BE2C (cell line): ENCODE measurements around the gene PROM1.
A peak's percentile ranks its signal among the peaks of the same experiment; 100 is the strongest.

Source experiments
- DNase-seq: peaks from one replicate; pipeline ENCODE4 v3.0.0-alpha.2; 2020
- H3K27me3 ChIP-seq: fragments of 250-450 bp; sonication (Bioruptor Pico); 2 replicates; pipeline ENCODE4 v1.5.1; 2020; ENCODE audit warnings: mild to moderate bottlenecking
- H3K36me3 ChIP-seq: fragments of 250-450 bp; sonication (Bioruptor Pico); 2 replicates; pipeline ENCODE4 v1.5.1; 2020; ENCODE audit warnings: mild to moderate bottlenecking
- H3K4me1 ChIP-seq: fragments of 250-450 bp; sonication (Bioruptor Pico); 2 replicates; pipeline ENCODE4 v1.5.1; 2020
- H3K4me3 ChIP-seq: 2 replicates; pipeline ENCODE4 v1.5.1; 2011; ENCODE audit warnings: low read depth, low read length
- H3K9me3 ChIP-seq: fragments of 250-450 bp; sonication (Bioruptor Pico); 2 replicates; pipeline ENCODE4 v1.5.1; 2020
- TF ChIP-seq, protein P1 (sequence below): IDR thresholded peaks from 2 replicates; pipeline ENCODE4 v1.5.1; 2012; ENCODE audit warnings: mild to moderate bottlenecking, low read depth, low read length

Gene PROM1

GRCh38 chr4:16066586-16067128 lies 17.2 kb downstream of the PROM1 start:
- TF ChIP-seq, protein P1, sequence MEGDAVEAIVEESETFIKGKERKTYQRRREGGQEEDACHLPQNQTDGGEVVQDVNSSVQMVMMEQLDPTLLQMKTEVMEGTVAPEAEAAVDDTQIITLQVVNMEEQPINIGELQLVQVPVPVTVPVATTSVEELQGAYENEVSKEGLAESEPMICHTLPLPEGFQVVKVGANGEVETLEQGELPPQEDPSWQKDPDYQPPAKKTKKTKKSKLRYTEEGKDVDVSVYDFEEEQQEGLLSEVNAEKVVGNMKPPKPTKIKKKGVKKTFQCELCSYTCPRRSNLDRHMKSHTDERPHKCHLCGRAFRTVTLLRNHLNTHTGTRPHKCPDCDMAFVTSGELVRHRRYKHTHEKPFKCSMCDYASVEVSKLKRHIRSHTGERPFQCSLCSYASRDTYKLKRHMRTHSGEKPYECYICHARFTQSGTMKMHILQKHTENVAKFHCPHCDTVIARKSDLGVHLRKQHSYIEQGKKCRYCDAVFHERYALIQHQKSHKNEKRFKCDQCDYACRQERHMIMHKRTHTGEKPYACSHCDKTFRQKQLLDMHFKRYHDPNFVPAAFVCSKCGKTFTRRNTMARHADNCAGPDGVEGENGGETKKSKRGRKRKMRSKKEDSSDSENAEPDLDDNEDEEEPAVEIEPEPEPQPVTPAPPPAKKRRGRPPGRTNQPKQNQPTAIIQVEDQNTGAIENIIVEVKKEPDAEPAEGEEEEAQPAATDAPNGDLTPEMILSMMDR, result no peak
- no peaks in the 10 kb centered on the region for H3K9me3 ChIP-seq
- peaks cover 4% of the 10 kb centered on the region; the same call in 1 of the 2 replicates for H3K4me1 ChIP-seq
- no peak overlapping the region for H3K4me3 ChIP-seq
- no peak for DNase-seq
- H3K36me3 ChIP-seq, result no peaks in the 10 kb centered on the region
- no peaks in the 10 kb centered on the region for H3K27me3 ChIP-seq

- no peaks in the 10 kb centered on the region for H3K36me3 ChIP-seq
- TF ChIP-seq, protein P1, result no peak
- peaks cover 4% of the 10 kb centered on the region; the same call in 1 of the 2 replicates for H3K4me1 ChIP-seq
- no peaks in the 10 kb centered on the region for H3K9me3 ChIP-seq
- no peak overlapping the region for H3K4me3 ChIP-seq
- no peaks in the 10 kb centered on the region for H3K27me3 ChIP-seq
- DNase-seq, result no peak
These were observed 18.8 kb downstream of the PROM1 start for GRCh38 chr4:16065066-16065465.

- no peaks in the 10 kb centered on the region for H3K27me3 ChIP-seq
- peaks cover 7% of the 10 kb centered on the region for H3K4me1 ChIP-seq
- H3K9me3 ChIP-seq, result no peaks in the 10 kb centered on the region
- H3K36me3 ChIP-seq, result no peaks in the 10 kb centered on the region
- TF ChIP-seq, protein P1, result no peak
- no peak for DNase-seq
- H3K4me3 ChIP-seq, result no peak overlapping the region
These were observed 21.2 kb downstream of the PROM1 start for GRCh38 chr4:16062601-16063000.

DNA sequence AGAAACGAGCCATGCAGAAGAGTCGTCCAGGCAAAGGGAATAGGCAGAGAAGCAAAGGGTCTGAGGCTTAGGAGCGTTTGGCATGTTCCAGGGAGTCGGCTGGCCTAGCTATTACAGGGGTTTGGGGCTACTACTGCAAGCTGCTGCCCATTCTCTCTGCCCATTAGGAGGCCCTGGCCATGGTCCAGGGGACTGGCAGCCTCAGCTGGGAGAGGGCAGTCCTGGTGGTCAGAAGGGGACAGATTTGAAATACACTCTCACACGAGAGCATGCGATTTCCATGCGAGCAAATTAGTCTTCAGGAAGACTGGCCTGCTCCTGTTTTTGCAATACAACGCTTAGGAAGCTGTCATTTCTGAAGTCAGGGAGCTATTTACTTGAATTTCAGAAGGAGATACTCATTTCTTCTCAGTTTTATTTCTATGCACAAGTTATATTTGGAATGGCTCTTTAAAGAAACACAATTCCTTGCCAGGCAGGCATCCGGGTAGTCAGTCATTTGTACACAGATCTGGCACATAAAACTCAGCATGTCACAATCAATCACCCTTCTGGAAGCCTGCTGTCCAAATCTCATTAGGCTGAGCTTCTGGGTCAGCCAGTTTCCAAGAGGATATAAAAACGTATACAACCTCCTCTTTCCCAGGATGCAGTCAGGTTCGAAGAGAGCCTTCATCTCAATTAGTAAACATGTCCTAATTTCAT lies 27.0 kb downstream of the PROM1 start:
- no peaks in the 10 kb centered on the region for H3K9me3 ChIP-seq
- TF ChIP-seq, protein P1, result no peak
- peak; percentile 29 for DNase-seq
- H3K36me3 ChIP-seq, result no peaks in the 10 kb centered on the region
- H3K27me3 ChIP-seq, result no peaks in the 10 kb centered on the region
- H3K4me3 ChIP-seq, result no peak overlapping the region
- peaks cover 12% of the 10 kb centered on the region for H3K4me1 ChIP-seq

DNA sequence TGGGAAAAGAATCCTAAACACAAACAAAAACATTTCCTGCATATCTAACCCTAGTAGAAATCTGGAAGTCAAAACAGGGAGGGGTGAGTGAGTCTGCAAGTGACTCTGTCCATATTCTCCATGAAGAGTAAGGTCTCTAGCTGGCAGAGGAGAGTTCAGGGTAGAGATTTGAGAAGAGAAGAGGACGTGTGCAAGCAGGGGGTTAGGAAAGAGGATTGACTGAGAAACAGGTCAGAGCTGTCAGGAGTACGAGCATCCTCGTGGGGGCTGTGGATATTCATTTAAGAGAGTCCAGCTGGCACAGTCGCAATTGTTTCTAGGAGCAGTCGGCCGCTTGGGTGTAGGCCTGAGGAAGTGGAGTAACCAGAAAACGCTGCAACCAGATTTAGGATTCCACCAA lies 27.9 kb downstream of the PROM1 start:
- H3K4me1 ChIP-seq, result peaks cover 12% of the 10 kb centered on the region
- TF ChIP-seq, protein P1, result no peak

GRCh38 chr4:16055471-16055870 lies 28.4 kb downstream of the PROM1 start:
- no peaks in the 10 kb centered on the region for H3K36me3 ChIP-seq
- no peak for DNase-seq
- no peaks in the 10 kb centered on the region for H3K27me3 ChIP-seq
- H3K9me3 ChIP-seq, result no peaks in the 10 kb centered on the region
- TF ChIP-seq, protein P1, result no peak
- peaks cover 12% of the 10 kb centered on the region for H3K4me1 ChIP-seq
- H3K4me3 ChIP-seq, result no peak overlapping the region

More for the DNA sequence above, 27.9 kb downstream of the PROM1 start:
- H3K27me3 ChIP-seq, result no peaks in the 10 kb centered on the region
- no peaks in the 10 kb centered on the region for H3K36me3 ChIP-seq
- no peak for DNase-seq
- H3K4me3 ChIP-seq, result no peak overlapping the region
- H3K9me3 ChIP-seq, result no peaks in the 10 kb centered on the region
